ENCODE results near the gene ARHGAP6.

The ARHGAP6 gene

DNA sequence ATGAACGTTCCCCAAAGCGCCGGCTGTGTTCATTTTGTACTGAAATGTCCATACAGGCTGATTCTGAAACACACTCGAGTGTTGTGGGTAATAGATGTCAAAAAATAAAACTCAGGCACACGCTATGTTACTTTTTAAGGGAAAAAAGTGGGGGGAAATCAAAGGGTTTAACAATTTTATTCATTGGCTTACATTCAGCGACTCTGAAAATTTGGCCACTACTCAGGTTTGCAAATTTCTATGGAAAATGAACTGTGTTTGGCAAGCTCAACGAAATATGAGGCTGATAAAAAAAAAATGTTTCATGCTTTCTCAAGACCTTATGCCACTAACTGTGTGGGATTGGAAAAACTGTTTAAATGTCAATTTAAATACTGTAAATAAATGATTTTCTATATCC, 354.0 kb downstream of the ARHGAP6 start:
- no peak for DNase-seq (ENCODE audit: extremely low spot score)
- CTCF ChIA-PET = no interaction called here

DNA sequence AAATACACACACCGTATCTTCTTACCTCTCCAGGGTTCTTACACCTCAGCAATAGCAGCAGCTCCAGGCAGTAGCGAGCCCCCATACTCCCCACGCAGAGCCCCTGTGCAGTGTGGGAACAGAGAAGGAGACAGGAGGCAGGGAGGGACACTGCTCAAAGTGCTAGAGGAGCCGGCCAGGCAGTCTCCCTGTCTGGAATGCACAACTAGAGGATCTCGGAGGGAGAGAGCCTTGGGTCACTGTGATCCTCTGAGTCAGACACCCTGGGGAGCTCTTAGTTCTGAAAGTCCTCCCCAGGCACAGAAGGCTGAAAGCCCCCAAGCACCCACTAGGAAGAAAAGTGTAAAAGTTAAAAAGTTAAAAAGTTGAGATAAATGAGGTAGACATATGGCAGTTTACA, 356.5 kb downstream of the ARHGAP6 start:
- ChIA-PET POLR2A (no interaction called here), CTCF (no interaction called here)
- TF ChIP-seq, protein P1, sequence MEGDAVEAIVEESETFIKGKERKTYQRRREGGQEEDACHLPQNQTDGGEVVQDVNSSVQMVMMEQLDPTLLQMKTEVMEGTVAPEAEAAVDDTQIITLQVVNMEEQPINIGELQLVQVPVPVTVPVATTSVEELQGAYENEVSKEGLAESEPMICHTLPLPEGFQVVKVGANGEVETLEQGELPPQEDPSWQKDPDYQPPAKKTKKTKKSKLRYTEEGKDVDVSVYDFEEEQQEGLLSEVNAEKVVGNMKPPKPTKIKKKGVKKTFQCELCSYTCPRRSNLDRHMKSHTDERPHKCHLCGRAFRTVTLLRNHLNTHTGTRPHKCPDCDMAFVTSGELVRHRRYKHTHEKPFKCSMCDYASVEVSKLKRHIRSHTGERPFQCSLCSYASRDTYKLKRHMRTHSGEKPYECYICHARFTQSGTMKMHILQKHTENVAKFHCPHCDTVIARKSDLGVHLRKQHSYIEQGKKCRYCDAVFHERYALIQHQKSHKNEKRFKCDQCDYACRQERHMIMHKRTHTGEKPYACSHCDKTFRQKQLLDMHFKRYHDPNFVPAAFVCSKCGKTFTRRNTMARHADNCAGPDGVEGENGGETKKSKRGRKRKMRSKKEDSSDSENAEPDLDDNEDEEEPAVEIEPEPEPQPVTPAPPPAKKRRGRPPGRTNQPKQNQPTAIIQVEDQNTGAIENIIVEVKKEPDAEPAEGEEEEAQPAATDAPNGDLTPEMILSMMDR (IDR thresholded peaks at IDR 0.05; ENCODE audit: control extremely low read depth, extremely low read depth, low read depth, missing control alignments) = no peak
- DNase-seq (ENCODE audit: extremely low spot score) = no peak

More for the DNA sequence above, 354.0 kb downstream of the ARHGAP6 start:
- TF ChIP-seq, protein P1 (IDR thresholded peaks at IDR 0.05; ENCODE audit: control extremely low read depth, extremely low read depth, low read depth, missing control alignments) = no peak
- POLR2A ChIA-PET = no interaction called here

DNA sequence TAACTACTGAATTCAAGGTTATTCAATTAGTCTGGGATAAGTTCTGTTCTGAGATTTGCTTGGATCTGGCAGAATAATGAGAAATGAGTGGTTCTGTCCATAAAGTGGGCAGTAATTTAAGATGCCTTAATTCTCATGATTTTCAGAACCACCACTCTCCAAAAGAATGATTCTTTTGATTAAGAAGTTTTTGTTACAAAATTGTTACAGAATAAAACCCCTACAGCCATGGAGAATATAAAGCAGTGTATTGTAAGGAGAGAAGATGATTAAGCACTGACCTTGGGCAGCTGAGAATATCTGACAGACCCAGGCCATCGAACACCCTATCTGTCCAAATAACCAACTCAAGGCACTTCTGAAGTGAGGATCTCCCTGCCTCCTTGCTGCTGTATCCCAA, 360.1 kb downstream of the ARHGAP6 start:
- POLR2A ChIA-PET = no interaction called here
- TF ChIP-seq, protein P1 (IDR thresholded peaks at IDR 0.05; ENCODE audit: control extremely low read depth, extremely low read depth, low read depth, missing control alignments) = no peak
- CTCF ChIA-PET = no interaction called here
- no peak for DNase-seq (ENCODE audit: extremely low spot score)

DNA sequence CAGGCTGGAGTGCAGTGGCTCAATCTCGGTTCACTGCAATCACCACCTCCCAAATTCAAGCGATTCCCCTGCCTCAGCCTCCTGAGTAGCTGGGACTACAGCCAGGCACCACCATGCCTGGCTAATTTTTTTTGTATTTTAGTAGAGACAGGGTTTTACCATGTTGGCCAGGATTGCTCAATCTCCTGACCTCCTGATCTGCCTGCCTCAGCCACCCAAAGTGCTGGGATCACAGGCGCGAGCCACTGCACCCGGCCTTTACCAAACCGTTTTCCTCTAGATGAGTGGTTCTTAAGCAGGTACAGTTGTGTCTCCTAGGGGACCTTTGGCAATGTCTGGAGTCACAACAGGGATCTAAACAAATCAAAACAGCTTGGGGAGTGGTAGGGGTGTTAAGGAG, 360.9 kb downstream of the ARHGAP6 start:
- no peak for DNase-seq (ENCODE audit: extremely low spot score)
- POLR2A ChIA-PET = no interaction called here
- CTCF ChIA-PET = no interaction called here
- TF ChIP-seq, protein P1 (IDR thresholded peaks at IDR 0.05; ENCODE audit: control extremely low read depth, extremely low read depth, low read depth, missing control alignments) = no peak

DNA sequence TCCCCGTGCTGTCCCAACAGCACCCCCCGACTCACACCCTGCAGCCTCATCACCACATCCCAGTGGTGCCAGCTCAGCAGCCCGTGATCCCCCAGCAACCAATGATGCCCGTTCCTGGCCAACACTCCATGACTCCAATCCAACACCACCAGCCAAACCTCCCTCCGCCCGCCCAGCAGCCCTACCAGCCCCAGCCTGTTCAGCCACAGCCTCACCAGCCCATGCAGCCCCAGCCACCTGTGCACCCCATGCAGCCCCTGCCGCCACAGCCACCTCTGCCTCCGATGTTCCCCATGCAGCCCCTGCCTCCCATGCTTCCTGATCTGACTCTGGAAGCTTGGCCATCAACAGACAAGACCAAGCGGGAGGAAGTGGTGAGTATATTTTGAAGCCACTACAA, 367.1 kb downstream of the ARHGAP6 start:
- DNase-seq (ENCODE audit: extremely low spot score) = no peak
- ChIA-PET CTCF (no interaction called here), POLR2A (no interaction called here)
- TF ChIP-seq, protein P1 (IDR thresholded peaks at IDR 0.05; ENCODE audit: control extremely low read depth, extremely low read depth, low read depth, missing control alignments) = no peak

DNA sequence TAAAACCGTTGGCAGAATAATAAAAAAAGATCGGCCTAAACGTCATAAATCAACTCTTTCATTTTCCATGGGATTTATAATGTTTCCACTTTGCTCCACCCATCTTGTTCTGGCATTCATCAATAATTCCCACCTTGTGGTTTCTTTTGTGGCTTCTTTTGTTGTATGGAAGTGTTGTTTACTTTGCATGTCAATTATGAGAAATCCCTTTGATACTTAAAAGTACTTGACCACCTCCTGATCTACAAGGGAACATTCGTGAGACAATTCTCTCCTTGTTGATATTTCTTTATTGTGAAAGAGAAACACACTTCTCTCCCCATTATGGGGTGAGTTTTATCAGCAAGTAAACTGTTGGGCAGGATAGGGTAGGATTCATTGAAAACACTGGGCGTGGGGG, 369.7 kb downstream of the ARHGAP6 start:
- POLR2A ChIA-PET = no interaction called here
- TF ChIP-seq, protein P1 (IDR thresholded peaks at IDR 0.05; ENCODE audit: control extremely low read depth, extremely low read depth, low read depth, missing control alignments) = no peak
- CTCF ChIA-PET = no interaction called here
- DNase-seq (ENCODE audit: extremely low spot score) = no peak

DNA sequence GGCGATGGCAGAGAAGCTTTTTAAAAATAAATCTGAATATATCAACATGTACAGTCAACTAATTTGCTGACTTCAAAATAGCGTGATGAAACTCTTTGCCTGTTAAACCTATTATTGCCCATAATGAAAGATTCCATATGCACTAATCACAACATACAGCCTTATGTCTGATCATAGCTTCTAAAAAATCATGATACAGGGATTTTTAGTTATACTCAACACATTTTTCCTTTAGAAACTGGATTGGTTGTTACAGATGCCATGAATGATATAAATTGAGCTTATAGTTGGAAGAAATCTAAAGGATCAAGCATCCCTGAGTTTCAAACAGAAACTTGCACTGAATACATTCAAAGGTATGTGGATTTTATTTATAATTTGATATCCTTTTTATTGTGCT, 372.6 kb downstream of the ARHGAP6 start, which contains the start of gene AMELX:
Gene AMELX (plus strand): TSS at position 301 of the 400 bp plus-strand sequence. CDS start 1,376 bp downstream, outside the sequence.
- TF ChIP-seq, protein P1 (IDR thresholded peaks at IDR 0.05; ENCODE audit: control extremely low read depth, extremely low read depth, low read depth, missing control alignments) = no peak
- CTCF ChIA-PET = no interaction called here
- no peak for DNase-seq (ENCODE audit: extremely low spot score)
- POLR2A ChIA-PET = no interaction called here

Data from GM10248 (cell line).